Measurements from ENCODE around the gene TM9SF1. TPM values are rescaled to one million over a fixed set of nuclear protein-coding genes. Genes with fewer than 3 reads are reported as not detected.
"Not testable (repeated sequence)": the region's sequence is repeated elsewhere in the genome, so short reads cannot be mapped to it uniquely, and the experiment has no call there.

TM9SF1 gene
- total RNA-seq, 1 experiment from 2014 or later, result 55.5 TPM

- BruUV-seq (replicated peaks), result no TSS peak
- CTCF ChIA-PET, result no interaction called here
Measured at GRCh38 chr14:24224618-24225071, 29.4 kb upstream of the TM9SF1 start.

GRCh38 chr14:24222987-24223386 is 27.7 kb upstream of the TM9SF1 start:
- DNase-seq (ENCODE audit: low spot score); H3K27me3 ChIP-seq (replicated peaks; ENCODE audit: insufficient read depth, low read depth, low read length, poor library complexity); H3K4me3 ChIP-seq (ENCODE audit: low read depth, low read length, poor library complexity, severe bottlenecking); BruUV-seq (replicated peaks); POLR2A ChIA-PET (ENCODE audit: low non-redundant PET); H3K27ac ChIP-seq (ENCODE audit: low read depth, low read length, poor library complexity, severe bottlenecking); H3K4me1 ChIP-seq (ENCODE audit: insufficient read depth, low read length, poor library complexity, severe bottlenecking); intact Hi-C loops (cut with micrococcal nuclease; ENCODE audit: unreplicated experiment); CTCF ChIA-PET; H3K36me3 ChIP-seq (ENCODE audit: insufficient read depth, low read length, poor library complexity, severe bottlenecking); H3K9me3 ChIP-seq (ENCODE audit: low read depth, low read length, poor library complexity, severe bottlenecking): not testable (repeated sequence)

More at GRCh38 chr14:24224618-24225071, 29.4 kb upstream of the TM9SF1 start:
- no peak for DNase-seq (ENCODE audit: low spot score)
- TF ChIP-seq CTCF (conservative IDR thresholded peaks at IDR 0.05; ENCODE audit: low read depth, low read length) (no peak), EZH2 (IDR thresholded peaks at IDR 0.05; ENCODE audit: borderline replicate concordance, low read depth, low read length, poor library complexity, severe bottlenecking) (no peak)
- Histone ChIP-seq H3K4me1 (ENCODE audit: insufficient read depth, low read length, poor library complexity, severe bottlenecking) (no peaks in the 10 kb centered on the region), H3K36me3 (ENCODE audit: insufficient read depth, low read length, poor library complexity, severe bottlenecking) (peaks cover 6% of the 10 kb centered on the region), H3K9me3 (ENCODE audit: low read depth, low read length, poor library complexity, severe bottlenecking) (no peaks in the 10 kb centered on the region), H3K4me3 (ENCODE audit: low read depth, low read length, poor library complexity, severe bottlenecking) (no peak overlapping the region), H3K27me3 (replicated peaks; ENCODE audit: insufficient read depth, low read depth, low read length, poor library complexity) (no peaks in the 10 kb centered on the region), H3K27ac (ENCODE audit: low read depth, low read length, poor library complexity, severe bottlenecking) (no peak overlapping the region)
- intact Hi-C loops (cut with micrococcal nuclease; ENCODE audit: unreplicated experiment), result no loop called here
- POLR2A ChIA-PET (ENCODE audit: low non-redundant PET), result no interaction called here

- CTCF ChIA-PET, result interaction anchor here (0.7 kb wide), 1 partner anchor 212 kb away, joined by 28 read pairs; no protein-coding TSS in a partner anchor
- no TSS peak for BruUV-seq (replicated peaks)
Measured at GRCh38 chr14:24219521-24219920, 24.3 kb upstream of the TM9SF1 start.

More at GRCh38 chr14:24219521-24219920, 24.3 kb upstream of the TM9SF1 start:
- no peaks in the 10 kb centered on the region for H3K9me3 ChIP-seq (ENCODE audit: low read depth, low read length, poor library complexity, severe bottlenecking)
- no peak overlapping the region for H3K27ac ChIP-seq (ENCODE audit: low read depth, low read length, poor library complexity, severe bottlenecking)
- TF ChIP-seq EZH2 (IDR thresholded peaks at IDR 0.05; ENCODE audit: borderline replicate concordance, low read depth, low read length, poor library complexity, severe bottlenecking), result no peak
- no peak for TF ChIP-seq CTCF (conservative IDR thresholded peaks at IDR 0.05; ENCODE audit: low read depth, low read length)
- H3K4me1 ChIP-seq (ENCODE audit: insufficient read depth, low read length, poor library complexity, severe bottlenecking), result peaks cover 3% of the 10 kb centered on the region
- H3K36me3 ChIP-seq (ENCODE audit: insufficient read depth, low read length, poor library complexity, severe bottlenecking), result peaks cover 7% of the 10 kb centered on the region
- POLR2A ChIA-PET (ENCODE audit: low non-redundant PET), result interaction anchor here (0.7 kb wide), 1 partner anchor 14 kb away, joined by 14 read pairs; no protein-coding TSS in a partner anchor
- H3K27me3 ChIP-seq (replicated peaks; ENCODE audit: insufficient read depth, low read depth, low read length, poor library complexity), result no peaks in the 10 kb centered on the region
- no peak overlapping the region for H3K4me3 ChIP-seq (ENCODE audit: low read depth, low read length, poor library complexity, severe bottlenecking)
- intact Hi-C loops (cut with micrococcal nuclease; ENCODE audit: unreplicated experiment), result no loop called here
- DNase-seq (ENCODE audit: low spot score), result no peak
